Ectodermal cell (in vitro differentiated cells): ENCODE data around the gene DCTN3.
"Not testable (repeated sequence)": the region's sequence is repeated elsewhere in the genome, so short reads cannot be mapped to it uniquely, and the experiment has no call there.

Experiments
- H3K27ac ChIP-seq: 2 replicates; pipeline ENCODE4 v1.7.0; 2013; ENCODE audit warnings: mild to moderate bottlenecking, low read depth, low read length; ENCODE audit not compliant: insufficient read depth, poor library complexity, severe bottlenecking
- H3K27me3 ChIP-seq: 2 replicates; pipeline ENCODE4 v1.7.0; 2013; ENCODE audit warnings: mild to moderate bottlenecking, low read length; ENCODE audit not compliant: insufficient read depth, control insufficient read depth, poor library complexity, severe bottlenecking
- H3K36me3 ChIP-seq: one replicate; pipeline ENCODE4 v1.7.0; 2013; ENCODE audit warnings: low read length; ENCODE audit not compliant: control insufficient read depth, insufficient read depth
- H3K4me1 ChIP-seq: one replicate; pipeline ENCODE4 v1.7.0; 2013; ENCODE audit warnings: low read length; ENCODE audit not compliant: control insufficient read depth, insufficient read depth
- H3K4me3 ChIP-seq: 2 replicates; pipeline ENCODE4 v1.7.0; 2013; ENCODE audit warnings: low read depth, low read length, control low read depth; ENCODE audit not compliant: insufficient read depth
- H3K9me3 ChIP-seq: 2 replicates; pipeline ENCODE4 v1.7.0; 2013; ENCODE audit warnings: mild to moderate bottlenecking, low read length, moderate library complexity; ENCODE audit not compliant: control insufficient read depth
- WGBS, 2 experiments: methylation state at CpG; one replicate each; pipeline ENCODE4 v1.1.7; 2013; ENCODE audit warnings: missing lambda C conversion rate in 2 of 2; 5-methylcytosine and 5-hydroxymethylcytosine counted together

The DCTN3 gene

GRCh38 chr9:34646211-34647083, 26.2 kb upstream of the DCTN3 start, which contains the start of gene GALT:
TSS of gene GALT (plus strand) at chr9:34646675. CDS start at chr9:34646705, 30 bp downstream.
- peak within 1 kb of the TSS; percentile 52 for H3K27ac ChIP-seq
- no peaks in the 10 kb centered on the region for H3K27me3 ChIP-seq
- WGBS, 2 experiments: 5 to 6% methylated on average over 43 of the region's 43 CpGs
- peak within 1 kb of the TSS; percentile 49 for H3K4me3 ChIP-seq
- H3K36me3 ChIP-seq: peaks cover 7% of the 10 kb centered on the region
- peaks cover 22% of the 10 kb centered on the region for H3K4me1 ChIP-seq
- no peaks in the 10 kb centered on the region for H3K9me3 ChIP-seq

GRCh38 chr9:34644766-34645314, 24.5 kb upstream of the DCTN3 start:
- no peaks in the 10 kb centered on the region for H3K9me3 ChIP-seq
- H3K36me3 ChIP-seq: peaks cover 7% of the 10 kb centered on the region
- H3K4me3 ChIP-seq: no peak overlapping the region
- no peaks in the 10 kb centered on the region for H3K27me3 ChIP-seq
- H3K4me1 ChIP-seq: peaks cover 17% of the 10 kb centered on the region
- no peak overlapping the region for H3K27ac ChIP-seq

- Histone ChIP-seq H3K4me3 (no peak overlapping the region), H3K36me3 (no peaks in the 10 kb centered on the region), H3K4me1 (peaks cover 18% of the 10 kb centered on the region), H3K27ac (no peak overlapping the region), H3K9me3 (no peaks in the 10 kb centered on the region), H3K27me3 (peaks cover 4% of the 10 kb centered on the region)
- 83 to 89% methylated on average over 1 of the region's 1 CpG for WGBS, 2 experiments
Measured at GRCh38 chr9:34642679-34643078, 22.4 kb upstream of the DCTN3 start.

GRCh38 chr9:34639322-34639721, 19.0 kb upstream of the DCTN3 start:
- H3K4me1 ChIP-seq, H3K27ac ChIP-seq, H3K27me3 ChIP-seq, H3K36me3 ChIP-seq, H3K4me3 ChIP-seq, H3K9me3 ChIP-seq: not testable (repeated sequence)
- 96 to 97% methylated on average over 8 of the region's 8 CpGs for WGBS, 2 experiments

- Histone ChIP-seq H3K27ac (no peak overlapping the region), H3K4me1 (peaks cover 11% of the 10 kb centered on the region), H3K27me3 (peaks cover 7% of the 10 kb centered on the region), H3K4me3 (peak overlapping the region; percentile 66), H3K36me3 (no peaks in the 10 kb centered on the region), H3K9me3 (no peaks in the 10 kb centered on the region)
- WGBS, 2 experiments: 26% methylated on average over 7 of the region's 7 CpGs
Measured at GRCh38 chr9:34638138-34638445, 17.8 kb upstream of the DCTN3 start.

GRCh38 chr9:34637356-34638137, 17.3 kb upstream of the DCTN3 start, which contains the start of gene SIGMAR1:
TSS of gene SIGMAR1 (minus strand) at chr9:34637787. CDS start at chr9:34637697, 90 bp downstream.
- Histone ChIP-seq H3K4me1 (peaks cover 11% of the 10 kb centered on the region), H3K27ac (no peak within 1 kb of the TSS)

GRCh38 chr9:34636791-34637355, 16.6 kb upstream of the DCTN3 start:
- Histone ChIP-seq H3K4me1 (peaks cover 11% of the 10 kb centered on the region), H3K27me3 (peaks cover 7% of the 10 kb centered on the region), H3K4me3 (peak overlapping the region; percentile 66), H3K27ac (no peak overlapping the region), H3K9me3 (no peaks in the 10 kb centered on the region), H3K36me3 (no peaks in the 10 kb centered on the region)
- WGBS, 2 experiments: 26 to 30% methylated on average over 23 of the region's 23 CpGs

More at GRCh38 chr9:34637356-34638137, 17.3 kb upstream of the DCTN3 start, which contains the start of gene SIGMAR1:
- 1% methylated on average over 74 of the region's 74 CpGs for WGBS, 2 experiments
- Histone ChIP-seq H3K9me3 (no peaks in the 10 kb centered on the region), H3K36me3 (no peaks in the 10 kb centered on the region), H3K27me3 (peaks cover 7% of the 10 kb centered on the region), H3K4me3 (peak within 1 kb of the TSS; percentile 66)

- Histone ChIP-seq H3K27ac (no peak overlapping the region), H3K9me3 (no peaks in the 10 kb centered on the region), H3K27me3 (peaks cover 20% of the 10 kb centered on the region), H3K36me3 (no peaks in the 10 kb centered on the region), H3K4me1 (peaks cover 11% of the 10 kb centered on the region), H3K4me3 (no peak overlapping the region)
- 96 to 97% methylated on average over 14 of the region's 14 CpGs for WGBS, 2 experiments
Measured at GRCh38 chr9:34635556-34635955, 15.3 kb upstream of the DCTN3 start.

GRCh38 chr9:34634551-34635248, 14.4 kb upstream of the DCTN3 start:
- no peaks in the 10 kb centered on the region for H3K36me3 ChIP-seq
- 61 to 85% methylated on average over 2 to 3 of the region's 3 CpGs for WGBS, 2 experiments
- no peak overlapping the region for H3K27ac ChIP-seq
- no peaks in the 10 kb centered on the region for H3K9me3 ChIP-seq
- peaks cover 11% of the 10 kb centered on the region for H3K4me1 ChIP-seq
- no peak overlapping the region for H3K4me3 ChIP-seq
- peaks cover 28% of the 10 kb centered on the region for H3K27me3 ChIP-seq
